GM12892 (cell line): ENCODE results near the gene DHX34.

Experiments used
- POLR2A ChIP-seq: IDR thresholded peaks from 2 replicates; pipeline ENCODE4 v1.6.1; 2011; ENCODE audit warnings: low read depth, low read length, control low read depth
- POLR2AphosphoS5 ChIP-seq: IDR thresholded peaks from 2 replicates; pipeline ENCODE4 v1.6.1; 2011; ENCODE audit warnings: low read depth, low read length, control low read depth
- TAF1 ChIP-seq: IDR thresholded peaks from 2 replicates; pipeline ENCODE4 v1.6.1; 2011; ENCODE audit warnings: low read depth, mild to moderate bottlenecking, control low read depth, low read length, borderline replicate concordance

- no peak for TF ChIP-seq POLR2A
- TF ChIP-seq POLR2AphosphoS5, result no peak
- TF ChIP-seq TAF1, result no peak
These were observed 80.2 kb downstream of the DHX34 start for GRCh38 chr19:47429140-47429793.
